ENCODE measurements around the gene AKAIN1. TPM values are rescaled to one million over a fixed set of nuclear protein-coding genes. Genes with fewer than 3 reads are reported as not detected.

The AKAIN1 gene
- total RNA-seq, 1 donor from 2014 or later: not detected

DNA sequence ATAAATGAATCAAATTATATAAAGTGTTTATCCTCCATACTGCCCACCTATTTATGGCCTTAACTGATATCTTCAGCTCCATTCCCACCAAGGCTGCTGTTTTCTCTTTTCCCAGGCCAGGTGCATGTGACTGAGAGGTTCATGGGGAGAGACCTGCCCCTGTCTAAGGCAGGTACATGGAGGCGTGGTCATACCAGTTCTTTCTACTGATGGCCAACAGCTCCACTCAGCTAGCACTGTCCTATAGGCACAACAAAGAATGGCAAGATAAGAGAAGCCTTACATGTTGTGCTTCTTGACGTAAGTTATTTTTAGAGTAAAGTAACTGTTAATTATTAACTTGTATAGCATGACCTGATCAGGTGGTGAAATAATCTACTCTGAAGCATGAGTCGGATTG is 16.8 kb downstream of the AKAIN1 start:
- Histone ChIP-seq H3K4me2 (no peak overlapping the region), H3K9ac (no peak overlapping the region), H2AFZ (replicated peaks) (no peak overlapping the region), H3F3A (ENCODE audit: low read depth) (peaks cover 4% of the 10 kb centered on the region), H4K20me1 (ENCODE audit: low read depth) (no peaks in the 10 kb centered on the region), H3K4me3 (no peak overlapping the region), H3K27me3 (peaks cover 23% of the 10 kb centered on the region), H3K9me3 (ENCODE audit: low read depth) (no peaks in the 10 kb centered on the region), H3K79me2 (ENCODE audit: low read depth) (no peaks in the 10 kb centered on the region), H3K36me3 (no peaks in the 10 kb centered on the region), H3K27ac (no peak overlapping the region), H3K4me1 (peaks cover 9% of the 10 kb centered on the region)
- Mint-ChIP-seq H3K27ac (no peak overlapping the region), H3K9me3 (no peaks in the 10 kb centered on the region), H3K27me3 (ENCODE audit: insufficient read depth, low read depth) (no peaks in the 10 kb centered on the region), H3K36me3 (no peaks in the 10 kb centered on the region), H3K4me3 (no peak overlapping the region), H3K4me1 (no peaks in the 10 kb centered on the region)
- TF ChIP-seq EZH2phosphoT487 (IDR thresholded peaks at IDR 0.05) (no peak), CTCF (IDR thresholded peaks at IDR 0.05) (no peak)
- no peak for DNase-seq (ENCODE audit: low spot score)

- no peak overlapping the region for H3K4me3 Mint-ChIP-seq
- TF ChIP-seq EZH2phosphoT487 (IDR thresholded peaks at IDR 0.05) (no peak), CTCF (IDR thresholded peaks at IDR 0.05) (no peak), EZH2 (IDR thresholded peaks at IDR 0.05) (no peak)
Measured at GRCh38 chr18:5178519-5178918, 18.5 kb downstream of the AKAIN1 start.

DNA sequence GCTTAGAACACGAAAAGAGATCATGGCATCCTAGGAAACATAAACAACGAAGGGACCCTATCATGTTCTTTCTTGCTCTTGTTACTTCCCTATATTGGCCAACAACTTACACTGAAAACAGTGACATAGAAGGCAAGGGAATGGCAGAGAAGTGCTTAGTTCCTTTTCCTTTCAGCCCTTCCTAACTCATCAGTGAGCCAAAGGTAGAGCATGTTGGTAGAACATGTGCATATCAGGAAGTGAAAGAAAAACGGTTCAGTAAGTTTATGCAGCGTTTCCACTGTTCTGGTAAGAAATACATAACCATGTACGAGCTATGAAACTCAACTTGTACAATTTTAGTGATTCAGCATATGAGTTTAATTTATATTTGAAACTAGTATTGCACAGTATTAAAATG is 21.7 kb downstream of the AKAIN1 start:
- Histone ChIP-seq H3K9me3 (ENCODE audit: low read depth) (no peaks in the 10 kb centered on the region), H2AFZ (replicated peaks) (no peak overlapping the region), H3K9ac (no peak overlapping the region), H3F3A (ENCODE audit: low read depth) (peaks cover 4% of the 10 kb centered on the region), H3K4me3 (no peak overlapping the region), H3K27ac (no peak overlapping the region), H3K36me3 (no peaks in the 10 kb centered on the region), H4K20me1 (ENCODE audit: low read depth) (no peaks in the 10 kb centered on the region), H3K79me2 (ENCODE audit: low read depth) (no peaks in the 10 kb centered on the region), H3K4me2 (no peak overlapping the region), H3K27me3 (no peaks in the 10 kb centered on the region), H3K4me1 (peaks cover 9% of the 10 kb centered on the region)
- Mint-ChIP-seq H3K27me3 (ENCODE audit: insufficient read depth, low read depth) (no peaks in the 10 kb centered on the region), H3K27ac (no peak overlapping the region), H3K4me3 (no peak overlapping the region), H3K36me3 (no peaks in the 10 kb centered on the region), H3K9me3 (no peaks in the 10 kb centered on the region), H3K4me1 (no peaks in the 10 kb centered on the region)
- TF ChIP-seq CTCF (IDR thresholded peaks at IDR 0.05): no peak
- no peak for TF ChIP-seq EZH2phosphoT487 (IDR thresholded peaks at IDR 0.05)
- no peak for TF ChIP-seq EZH2 (IDR thresholded peaks at IDR 0.05)
- no peak for DNase-seq (ENCODE audit: low spot score)

More at GRCh38 chr18:5178519-5178918, 18.5 kb downstream of the AKAIN1 start:
- no peak overlapping the region for H2AFZ ChIP-seq (replicated peaks)
- H3K36me3 ChIP-seq: no peaks in the 10 kb centered on the region
- peaks cover 4% of the 10 kb centered on the region for H3F3A ChIP-seq (ENCODE audit: low read depth)
- no peak overlapping the region for H3K9ac ChIP-seq
- DNase-seq (ENCODE audit: low spot score): no peak
- H3K79me2 ChIP-seq (ENCODE audit: low read depth): no peaks in the 10 kb centered on the region
- no peak overlapping the region for H3K4me2 ChIP-seq
- H3K27me3 ChIP-seq: peaks cover 12% of the 10 kb centered on the region
- no peak overlapping the region for H3K27ac ChIP-seq
- H4K20me1 ChIP-seq (ENCODE audit: low read depth): no peaks in the 10 kb centered on the region
- Mint-ChIP-seq H3K36me3 (no peaks in the 10 kb centered on the region), H3K9me3 (no peaks in the 10 kb centered on the region), H3K27ac (no peak overlapping the region), H3K4me1 (no peaks in the 10 kb centered on the region), H3K27me3 (ENCODE audit: insufficient read depth, low read depth) (no peaks in the 10 kb centered on the region)
- no peak overlapping the region for H3K4me3 ChIP-seq
- peaks cover 9% of the 10 kb centered on the region for H3K4me1 ChIP-seq
- no peaks in the 10 kb centered on the region for H3K9me3 ChIP-seq (ENCODE audit: low read depth)

All from neural progenitor cell (in vitro differentiated cells).